ENCODE results near the gene ACKR1.

Gene ACKR1
- 0 reads per million in 2 experiments for total RNA-seq

DNA sequence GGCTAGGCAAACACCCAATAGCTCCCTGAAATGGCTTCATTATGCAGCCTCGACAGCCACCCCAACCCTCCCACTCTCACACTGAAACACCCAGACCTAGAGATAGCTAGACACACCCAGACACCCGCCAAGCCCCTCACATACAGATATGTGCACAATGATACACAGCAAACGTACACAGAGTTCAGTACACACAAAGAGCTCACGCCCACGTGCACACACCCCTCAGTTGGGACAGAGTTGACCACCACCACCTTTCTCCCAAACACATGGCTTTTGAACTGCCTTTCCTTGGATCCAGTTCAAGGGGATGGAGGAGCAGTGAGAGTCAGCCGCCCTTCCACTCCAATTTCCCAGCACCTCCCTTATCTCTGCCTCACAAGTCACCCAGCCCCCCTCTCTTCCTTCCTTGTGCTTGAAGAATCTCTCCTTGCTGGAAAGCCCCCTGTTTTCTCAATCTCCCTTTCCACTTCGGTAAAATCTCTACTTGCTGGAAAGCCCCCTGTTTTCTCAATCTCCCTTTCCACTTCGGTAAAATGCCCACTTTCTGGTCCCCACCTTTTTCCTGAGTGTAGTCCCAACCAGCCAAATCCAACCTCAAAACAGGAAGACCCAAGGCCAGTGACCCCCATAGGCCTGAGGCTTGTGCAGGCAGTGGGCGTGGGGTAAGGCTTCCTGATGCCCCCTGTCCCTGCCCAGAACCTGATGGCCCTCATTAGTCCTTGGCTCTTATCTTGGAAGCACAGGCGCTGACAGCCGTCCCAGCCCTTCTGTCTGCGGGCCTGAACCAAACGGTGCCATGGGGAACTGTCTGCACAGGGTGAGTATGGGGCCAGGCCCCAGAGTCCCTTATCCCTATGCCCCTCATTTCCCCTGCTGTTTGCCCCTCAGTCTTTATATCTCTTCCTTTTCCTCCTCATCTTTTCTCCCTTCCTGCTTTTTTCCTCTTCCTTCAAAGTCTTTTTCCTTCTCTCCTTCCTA, at the start of gene ACKR1:
ACKR1 (plus strand) TSS at position 715 of the 981 bp plus-strand sequence; CDS start at position 800, 85 bp downstream.
- DNase-seq (ENCODE audit: low read depth): no peak

DNA sequence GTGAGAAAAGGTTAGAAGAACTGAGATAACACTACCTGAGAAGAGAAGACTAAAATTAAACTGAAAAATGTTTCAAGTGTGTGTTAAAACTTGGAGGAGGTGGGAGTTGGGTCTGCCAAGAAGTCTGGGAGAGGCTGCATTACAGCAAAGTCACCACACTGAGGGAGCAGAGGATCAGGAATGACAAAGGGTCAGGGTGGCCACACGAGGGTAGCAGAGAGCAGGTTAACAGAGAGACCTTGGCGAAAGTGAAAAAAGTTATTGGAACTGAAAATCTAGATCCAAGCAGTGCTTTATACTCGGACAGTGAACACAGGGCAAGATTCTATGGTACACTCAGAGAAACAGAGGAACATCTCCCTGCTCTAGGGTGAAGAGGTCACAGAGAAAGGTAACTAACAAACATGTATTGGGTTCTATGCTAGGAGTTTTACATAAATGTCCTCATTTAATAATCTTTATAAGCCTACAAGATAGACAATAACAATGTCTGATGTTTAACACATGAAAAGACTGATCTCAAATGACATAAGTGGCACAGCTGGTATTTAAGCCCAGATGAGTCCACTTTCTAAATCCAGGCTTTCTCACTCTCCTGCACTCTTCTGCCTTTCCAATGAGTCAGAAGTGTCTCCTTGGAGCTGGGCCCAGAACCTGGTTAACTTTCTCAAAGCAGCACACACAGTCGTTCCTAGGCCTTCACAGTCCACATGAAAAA, 43.5 kb upstream of the ACKR1 start:
- peak; percentile 32 for DNase-seq (ENCODE audit: low read depth)

GRCh38 chr1:159161719-159162026, 43.0 kb upstream of the ACKR1 start:
- DNase-seq (ENCODE audit: low read depth): no peak

GRCh38 chr1:159162516-159163265, 42.0 kb upstream of the ACKR1 start:
- no peak for DNase-seq (ENCODE audit: low read depth)

- no peak for DNase-seq (ENCODE audit: low read depth)
These were observed 41.0 kb upstream of the ACKR1 start for GRCh38 chr1:159163614-159164228.

DNA sequence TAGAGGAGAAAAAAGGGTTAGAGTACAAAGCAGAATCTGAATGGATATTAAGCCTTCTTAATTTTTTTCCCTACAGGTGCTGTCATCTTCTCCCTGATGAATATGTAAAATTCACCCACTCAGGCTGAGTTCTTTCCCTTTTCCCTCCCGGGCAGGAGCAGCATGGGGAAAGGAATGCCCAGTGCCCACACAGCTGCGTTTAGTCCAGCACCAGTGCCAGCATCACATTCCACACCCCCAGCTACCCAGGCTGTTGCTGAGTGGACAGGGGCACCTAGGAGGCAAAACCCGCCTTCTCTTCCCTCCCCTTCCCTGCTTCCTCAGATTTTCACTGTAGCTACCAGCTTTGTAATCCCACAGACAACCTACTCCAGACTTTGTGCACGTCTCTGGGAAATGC, 36.6 kb upstream of the ACKR1 start:
- DNase-seq (ENCODE audit: low read depth): no peak

GRCh38 chr1:159170639-159171038, 34.0 kb upstream of the ACKR1 start:
- no peak for DNase-seq (ENCODE audit: low read depth)

- DNase-seq (ENCODE audit: low read depth): no peak
These were observed 33.4 kb upstream of the ACKR1 start, which contains the start of gene CADM3 for GRCh38 chr1:159171254-159171687. Gene CADM3, plus strand, starts transcription at chr1:159171615. Its CDS starts 151 bp downstream, at chr1:159171766.

DNA sequence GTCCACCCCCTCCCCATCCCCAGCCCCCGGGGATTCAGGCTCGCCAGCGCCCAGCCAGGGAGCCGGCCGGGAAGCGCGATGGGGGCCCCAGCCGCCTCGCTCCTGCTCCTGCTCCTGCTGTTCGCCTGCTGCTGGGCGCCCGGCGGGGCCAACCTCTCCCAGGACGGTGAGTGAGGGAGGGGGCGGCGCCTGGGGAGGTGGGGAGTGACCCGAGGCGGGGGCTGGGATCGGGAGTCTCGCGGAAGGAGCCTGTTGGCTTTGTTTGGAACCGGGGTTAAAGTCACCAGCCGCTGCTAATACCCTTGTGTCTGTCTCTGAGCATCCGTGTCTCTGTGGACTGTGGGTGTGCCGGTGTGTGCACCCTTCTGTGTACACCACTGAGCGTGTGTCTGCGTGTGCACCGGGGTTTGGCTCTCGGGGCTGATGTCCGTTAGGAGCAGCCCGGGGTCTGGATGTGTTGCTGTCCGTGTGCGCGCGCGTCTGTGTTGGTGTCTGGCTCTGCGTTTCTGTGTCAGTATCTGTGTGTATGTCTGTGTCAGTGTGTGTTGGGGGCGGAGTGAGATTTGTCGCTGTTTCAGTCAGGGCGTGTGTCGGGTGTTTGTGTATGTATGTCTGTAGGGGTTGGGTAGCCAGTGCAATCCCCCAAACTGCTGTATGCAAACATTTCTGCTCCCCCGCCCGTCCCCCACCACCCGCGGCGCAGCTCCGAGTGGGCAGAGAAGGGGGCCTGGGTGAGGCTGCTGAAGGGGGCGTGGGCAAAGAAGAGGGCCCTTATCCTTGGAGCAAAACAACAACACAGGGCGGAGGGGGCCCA, 32.8 kb upstream of the ACKR1 start:
- DNase-seq (ENCODE audit: low read depth): no peak

- DNase-seq (ENCODE audit: low read depth): no peak
These were observed 31.9 kb upstream of the ACKR1 start for GRCh38 chr1:159172614-159173291.

GRCh38 chr1:159173320-159173719, 31.4 kb upstream of the ACKR1 start:
- DNase-seq (ENCODE audit: low read depth): no peak

DNA sequence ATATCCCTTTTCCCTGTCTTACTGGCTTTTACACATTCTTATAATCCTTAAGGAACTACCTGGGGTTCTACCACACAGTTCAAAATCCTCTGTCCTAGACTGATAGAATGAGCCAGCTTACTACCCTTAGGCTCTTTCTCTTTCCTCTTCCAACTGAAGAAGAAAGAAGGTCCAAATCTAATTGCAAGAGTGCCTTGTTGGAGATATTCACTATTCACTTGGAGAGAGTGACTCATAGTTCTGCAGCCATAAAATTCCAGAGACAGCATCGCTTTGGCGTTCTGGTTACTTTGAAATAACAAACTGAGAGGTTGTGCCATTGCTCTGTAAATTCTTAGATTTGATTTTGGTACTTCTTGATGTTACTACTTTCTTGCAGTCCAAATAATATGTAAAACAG, 29.1 kb upstream of the ACKR1 start:
- DNase-seq (ENCODE audit: low read depth): no peak

DNA sequence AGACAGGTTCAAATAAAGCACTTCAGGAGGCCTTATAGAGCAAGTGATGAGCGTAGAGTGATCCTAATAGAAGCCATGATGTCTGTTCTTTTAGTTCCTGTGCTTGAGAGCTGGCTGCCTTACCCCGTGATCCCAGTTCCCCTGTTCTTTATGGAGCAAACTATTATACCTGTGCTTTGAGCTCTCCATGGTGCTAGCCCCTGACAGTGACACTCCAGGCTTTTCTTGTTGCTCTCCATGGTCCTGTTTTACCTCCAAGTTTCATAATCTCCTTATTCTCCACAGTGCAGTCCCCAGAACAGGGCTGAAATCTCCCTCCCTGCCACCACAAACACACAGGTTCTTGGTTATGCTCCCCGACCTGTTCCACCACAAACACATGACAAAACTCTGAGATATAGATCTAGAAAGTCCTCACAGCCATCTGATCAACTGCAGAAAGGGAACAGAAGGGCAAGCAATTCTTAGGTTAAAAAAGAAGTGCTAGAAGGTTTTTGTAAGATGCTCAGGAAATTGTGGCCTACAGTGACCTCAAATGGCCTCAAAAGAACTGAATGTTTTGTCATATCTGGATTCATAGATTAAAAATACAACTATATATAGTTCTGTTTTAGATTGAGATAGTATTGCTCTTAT, 27.3 kb upstream of the ACKR1 start:
- DNase-seq (ENCODE audit: low read depth): no peak

- DNase-seq (ENCODE audit: low read depth): no peak
These were observed 24.8 kb upstream of the ACKR1 start for GRCh38 chr1:159179906-159180305.

GRCh38 chr1:159180516-159180915, 24.2 kb upstream of the ACKR1 start:
- no peak for DNase-seq (ENCODE audit: low read depth)

DNA sequence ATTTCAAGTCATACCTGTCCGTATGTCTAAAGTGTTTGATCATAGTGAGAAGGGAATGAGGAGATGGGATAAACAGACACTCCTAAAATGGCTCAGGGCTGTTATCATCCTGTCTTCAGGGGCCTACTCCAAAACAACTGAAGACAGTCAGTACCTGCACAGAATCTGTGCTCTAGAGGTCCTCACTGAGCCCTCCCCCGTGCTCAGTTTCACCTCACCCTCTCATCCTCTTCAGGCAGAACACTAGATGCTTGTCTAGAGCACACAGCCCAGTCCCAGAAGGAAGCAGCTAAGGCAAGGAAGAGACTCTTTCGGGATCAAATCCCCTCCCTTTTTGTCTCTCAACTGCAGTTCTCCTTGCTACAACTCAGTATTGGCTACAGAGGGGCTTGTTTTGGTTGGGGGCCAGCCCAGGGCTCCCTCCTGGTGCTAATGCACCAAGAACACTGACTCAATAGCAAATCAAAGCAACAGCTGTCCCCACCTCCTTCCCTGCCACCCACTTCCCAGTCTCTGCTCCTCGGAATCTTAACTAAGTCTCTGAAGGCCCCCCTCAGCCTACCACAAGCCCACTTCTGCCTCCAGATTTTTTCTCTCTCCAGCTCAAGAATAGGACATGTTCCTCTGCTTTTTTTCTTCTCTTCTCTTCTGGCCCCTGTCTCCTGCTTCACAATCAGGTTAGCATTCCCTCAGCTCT, 23.2 kb upstream of the ACKR1 start:
- no peak for DNase-seq (ENCODE audit: low read depth)

DNA sequence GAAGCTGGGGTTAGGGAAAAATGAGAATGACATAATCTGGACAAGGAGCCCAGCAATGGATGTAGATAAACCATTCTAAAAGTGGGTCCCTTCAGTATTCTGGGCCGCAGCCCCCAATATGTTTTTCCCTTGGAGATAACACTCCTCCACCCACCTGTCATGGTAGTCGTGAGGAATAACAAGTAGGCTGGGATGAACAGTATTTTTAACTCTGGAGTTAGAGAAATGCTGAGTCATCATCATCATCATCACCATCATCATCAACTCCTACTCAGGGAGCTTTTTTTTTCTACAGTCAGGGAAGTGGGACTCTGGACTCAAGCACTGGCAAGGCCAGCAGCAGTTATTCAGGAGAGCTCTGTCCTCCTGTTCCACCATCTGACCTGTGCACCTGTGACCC, 20.5 kb upstream of the ACKR1 start:
- no peak for DNase-seq (ENCODE audit: low read depth)

DNA sequence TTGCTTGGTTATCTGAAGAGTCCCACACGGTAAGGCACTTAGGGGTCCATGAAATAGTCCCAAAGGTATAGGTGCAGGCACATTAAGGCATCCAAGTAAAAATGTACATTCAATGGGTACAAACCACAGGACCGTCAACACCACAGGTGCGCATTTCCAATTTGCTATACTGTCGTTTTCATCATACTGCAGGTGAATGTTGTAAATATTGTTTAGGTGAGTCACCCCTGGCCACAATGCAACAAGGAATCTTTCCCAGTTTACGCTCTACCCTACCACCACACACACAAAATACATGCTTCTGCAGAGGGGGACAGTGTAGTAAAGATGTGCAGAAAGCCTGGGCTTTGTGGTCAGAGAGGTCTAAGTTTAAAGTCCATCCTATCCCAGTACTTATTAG, 19.6 kb upstream of the ACKR1 start:
- DNase-seq (ENCODE audit: low read depth): no peak

DNA sequence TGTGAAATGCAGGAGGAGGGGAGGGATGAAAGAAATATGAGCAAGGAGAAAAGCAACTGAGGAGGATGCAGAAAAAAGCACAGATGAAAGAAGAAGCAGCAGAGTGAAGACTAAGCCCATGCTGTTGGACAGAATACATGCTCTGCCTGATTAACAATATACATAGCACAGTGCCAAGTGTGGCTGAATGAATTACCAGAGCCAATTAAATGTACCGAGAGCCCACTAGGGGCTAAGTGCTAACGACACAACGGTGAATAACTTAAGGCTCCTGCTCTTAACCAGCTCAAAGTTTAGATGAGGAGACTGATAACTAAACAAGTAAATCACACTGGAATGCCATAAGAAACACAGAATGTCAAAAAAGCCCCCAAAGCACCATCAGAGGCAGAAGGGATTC, 17.6 kb upstream of the ACKR1 start:
- no peak for DNase-seq (ENCODE audit: low read depth)

All from T follicular helper cell (primary cell).